K562 (cell line): Measurements from ENCODE around the gene SDS. TPM values are rescaled to one million over a fixed set of nuclear protein-coding genes. Genes with fewer than 3 reads are reported as not detected.

Experiments
- ATAC-seq: fragments of 200-7000 bp; cut with Tn5 transposase; 3 replicates; pipeline ENCODE4 v1.9.1; 2020; ENCODE audit warnings: moderate library complexity
- BruUV-seq: library from RNA; stranded (reverse); fragments of 400-500 nt; replicated peaks from 2 replicates; lab custom pipeline; 2021; lab: Mats Ljungman, UMichigan
- CTCF ChIA-PET: fragments of 300-600 bp; formaldehyde crosslinking; extraction: SDS; loops from one replicate; lab custom pipeline; 2021; ENCODE audit warnings: low intra/inter-chr PET ratio; lab: Yijun Ruan, JAX
- POLR2A ChIA-PET: fragments of 300-600, 350-650 bp; sonication (Branson Sonifier 250); formaldehyde crosslinking; extraction: SDS; loops from one replicate; lab custom pipeline; 2021; ENCODE audit warnings: antibody characterized with exemption, inconsistent platforms; lab: Yijun Ruan, JAX
- DNase-seq, 4 experiments: peaks; one replicate each; pipeline versions ENCODE4 v3.0.0 to v3.0.0-alpha.2; 2011 to 2018; ENCODE audit warnings: low spot score in 3 of 4, mixed read lengths in 3 of 4; ENCODE audit errors: extremely low read depth in 1 of 4
- FAIRE-seq: peaks from 2 replicates; lab custom pipeline; 2011; peaks lifted over from hg19 to GRCh38; lab: Jason Lieb, UNC
- H2AFZ ChIP-seq: 2 replicates; pipeline ENCODE4 v1.6.0; 2011; ENCODE audit warnings: low read depth, low read length, control low read depth, inconsistent platforms
- H3K27ac ChIP-seq: fragments of 200-600 bp; 3 replicates; pipeline ENCODE4 v1.8.0; 2011; ENCODE audit warnings: low read depth, mild to moderate bottlenecking, control low read depth, inconsistent platforms, low read length, moderate library complexity, mixed read lengths; ENCODE audit errors: extremely low read depth
- H3K27me3 ChIP-seq, 2 experiments: fragments of 300-600 bp in 1 of 2; 2 replicates in 1 of 2; 3 replicates in 1 of 2; pipeline versions ENCODE4 v1.6.0 to v1.8.0; 2011; ENCODE audit warnings: inconsistent platforms in 2 of 2, low read length in 2 of 2, mild to moderate bottlenecking in 1 of 2, mixed read lengths in 1 of 2, moderate library complexity in 1 of 2; ENCODE audit not compliant: control insufficient read depth in 2 of 2, insufficient read depth in 2 of 2
- H3K36me3 ChIP-seq: fragments of 300-600 bp; 3 replicates; pipeline ENCODE4 v1.8.0; 2011; ENCODE audit warnings: mild to moderate bottlenecking, low read length, inconsistent platforms; ENCODE audit not compliant: control insufficient read depth, insufficient read depth
- H3K4me1 ChIP-seq, 2 experiments: fragments of 200-600 bp in 1 of 2; replicated peaks in 1 of 2; 2 replicates in 1 of 2; 3 replicates in 1 of 2; pipeline versions ENCODE4 v1.5.1 to v1.8.0; 2011; ENCODE audit warnings: inconsistent platforms in 2 of 2, low read length in 2 of 2, mild to moderate bottlenecking in 1 of 2, mixed read lengths in 1 of 2, moderate library complexity in 1 of 2; ENCODE audit not compliant: control insufficient read depth in 2 of 2, insufficient read depth in 2 of 2
- H3K4me2 ChIP-seq: 2 replicates; pipeline ENCODE4 v1.6.1; 2011; ENCODE audit warnings: low read length, control low read depth, inconsistent platforms, mixed read lengths; ENCODE audit not compliant: insufficient read depth
- H3K4me3 ChIP-seq: fragments of 200-600 bp; sonication (generic), shearing (Covaris generic); 2 replicates; pipeline ENCODE4 v1.5.1; 2016; ENCODE audit warnings: control low read depth, inconsistent platforms
- H3K79me2 ChIP-seq: fragments of 200-600 bp; 3 replicates; pipeline ENCODE4 v1.8.0; 2011; ENCODE audit warnings: low read length, inconsistent platforms; ENCODE audit not compliant: control insufficient read depth, insufficient read depth
- H3K9ac ChIP-seq, 2 experiments: 2 replicates each; pipeline versions ENCODE4 v1.6.0 to v1.6.1; 2011; ENCODE audit warnings: low read depth in 2 of 2, low read length in 2 of 2, control low read depth in 1 of 2, inconsistent platforms in 1 of 2, mild to moderate bottlenecking in 1 of 2, mixed read lengths in 1 of 2; ENCODE audit not compliant: insufficient read depth in 1 of 2
- H3K9me1 ChIP-seq: one replicate; pipeline ENCODE4 v1.6.0; 2011; ENCODE audit warnings: inconsistent platforms, mild to moderate bottlenecking, low read length, moderate library complexity; ENCODE audit not compliant: control insufficient read depth, insufficient read depth
- H3K9me3 ChIP-seq: replicated peaks from 2 replicates; pipeline ENCODE4 v1.5.1; 2011; ENCODE audit warnings: low read depth, low read length, inconsistent platforms; ENCODE audit not compliant: control insufficient read depth, insufficient read depth
- H4K20me1 ChIP-seq: replicated peaks from 2 replicates; pipeline ENCODE4 v1.6.1; 2011; ENCODE audit warnings: low read length, inconsistent platforms, mixed read lengths; ENCODE audit not compliant: control insufficient read depth, insufficient read depth
- BHLHE40 ChIP-seq: IDR thresholded peaks from 2 replicates; pipeline ENCODE4 v1.6.1; 2011; ENCODE audit warnings: low read length, improper control_type of control experiment
- CBX8 ChIP-seq: fragments of 200-600 bp; sonication (generic); IDR thresholded peaks from 2 replicates; pipeline ENCODE4 v1.6.1; 2012; ENCODE audit warnings: borderline replicate concordance, mixed run types, low read depth, mild to moderate bottlenecking, moderate library complexity, mixed read lengths, low read length, control low read depth, inconsistent platforms; ENCODE audit not compliant: poor library complexity, severe bottlenecking; ENCODE audit errors: extremely low read depth
- CTBP1 ChIP-seq: fragments of 450-650 bp; IDR thresholded peaks from 2 replicates; pipeline ENCODE4 v1.6.1; 2016; ENCODE audit warnings: borderline replicate concordance
- CTCF ChIP-seq, 3 experiments: IDR thresholded peaks in 2 of 3; conservative IDR thresholded peaks in 1 of 3; 2 replicates each; pipeline ENCODE4 v1.5.1; 2011 to 2012; ENCODE audit warnings: low read length in 3 of 3, mild to moderate bottlenecking in 3 of 3, control low read depth in 2 of 3, improper control_type of control experiment in 1 of 3, inconsistent platforms in 1 of 3, low read depth in 1 of 3, mixed read lengths in 1 of 3, moderate library complexity in 1 of 3; ENCODE audit not compliant: insufficient read depth in 2 of 3
- HCFC1 ChIP-seq: IDR thresholded peaks from 2 replicates; pipeline ENCODE4 v1.6.1; 2012; ENCODE audit warnings: low read depth, low read length, improper control_type of control experiment
- PRDM10 ChIP-seq: fragments of 450-650 bp; IDR thresholded peaks from 2 replicates; pipeline ENCODE4 v1.6.1; 2018; ENCODE audit not compliant: partially characterized antibody
- RCOR1 ChIP-seq, 2 experiments: IDR thresholded peaks; 2 replicates each; pipeline ENCODE4 v1.6.1; 2012; ENCODE audit warnings: low read depth in 2 of 2, low read length in 2 of 2, borderline replicate concordance in 1 of 2, improper control_type of control experiment in 1 of 2
- SMC3 ChIP-seq: conservative IDR thresholded peaks from 2 replicates; pipeline ENCODE4 v1.6.1; 2011; ENCODE audit warnings: low read depth, low read length, improper control_type of control experiment; ENCODE audit not compliant: insufficient read depth
- THRA ChIP-seq: fragments of 450-650 bp; IDR thresholded peaks from 2 replicates; pipeline ENCODE4 v1.6.1; 2017; ENCODE audit warnings: mild to moderate bottlenecking, moderate library complexity
- ZBTB26 ChIP-seq: fragments of 450-650 bp; formaldehyde crosslinking; IDR thresholded peaks from 2 replicates; pipeline ENCODE4 v1.4.0; 2022; ENCODE audit warnings: missing genetic modification characterization
- ZNF134 ChIP-seq: fragments of 250-450 bp; sonication (Bioruptor Pico); conservative IDR thresholded peaks from 2 replicates; pipeline ENCODE4 v1.4.0; 2020
- ZNF695 ChIP-seq: fragments of 450-650 bp; formaldehyde crosslinking; IDR thresholded peaks from 2 replicates; pipeline ENCODE4 v1.4.0; 2020; ENCODE audit warnings: mild to moderate bottlenecking, moderate library complexity
- WGBS: fragments of 100-300 bp; shearing (Covaris generic); methylation state at CpG from one replicate; pipeline ENCODE4 v1.1.6; 2016; ENCODE audit warnings: low coverage, mixed read lengths; ENCODE audit not compliant: insufficient coverage; ENCODE audit errors: missing lambda C conversion rate; 5-methylcytosine and 5-hydroxymethylcytosine counted together
- in situ Hi-C: fragments of 300-500 bp; cut with MboI; formaldehyde crosslinking; loops from 4 replicates; pipeline ENCODE4 v1.15.0; 2018; ENCODE audit warnings: inconsistent platforms, mixed read lengths
- intact Hi-C: fragments of 100-400 bp; cut with micrococcal nuclease; formaldehyde crosslinking; loops from 2 replicates; pipeline ENCODE4 v1.14.2; 2022
- polyA plus RNA-seq, 8 experiments: library from polyadenylated mRNA; depleted of rRNA in 4 of 8; stranded (reverse) in 5 of 8; unstranded in 3 of 8; fragments of >200 nt; fragmentation: Nextera tagmentation in 2 of 8; fragmentation: Illumina TruSeq in 1 of 8; extraction: Ambion mirVana in 2 of 8; extraction: Trizol in 1 of 8; gene quantifications; 2 replicates each; pipeline versions ENCODE4 v1.2.1 to v1.2.3, GENCODE V29; 2011 to 2014; ENCODE audit warnings: inconsistent platforms in 1 of 8, missing spikeins in 1 of 8
- total RNA-seq, 7 experiments: library from RNA; depleted of rRNA in 6 of 7; stranded (reverse); fragments of >200 nt in 6 of 7; fragmentation: Illumina TruSeq in 2 of 7; extraction: Trizol in 2 of 7; gene quantifications; 2 replicates each; pipeline versions ENCODE4 v1.2.1 to v1.2.3, GENCODE V29; 2011 to 2021; ENCODE audit warnings: low replicate concordance in 1 of 7

SDS gene
- total and polyA plus RNA-seq, 9 of the 15 experiments (the other 6 are each of a cell fraction or from before 2014, with no cell fraction given) = 0.07 to 1.1 (median 0.12) TPM; not detected in 1

GRCh38 chr12:113439606-113440030 is 35.9 kb upstream of the SDS start:
- H3K4me2 ChIP-seq = no peak overlapping the region
- intact Hi-C loops = loop anchor here (1.0 kb wide), 1 partner anchor 473 kb away; no protein-coding TSS in a partner anchor
- no peak for TF ChIP-seq CBX8
- TF ChIP-seq SMC3 = peak; percentile 79
- TF ChIP-seq THRA = no peak
- no peak for TF ChIP-seq ZNF695
- no peak for TF ChIP-seq ZBTB26 (CRISPR knock-in tag)
- TF ChIP-seq CTBP1 = peak; percentile 35; the same call in 1 of the 2 replicates
- TF ChIP-seq CTCF (IDR thresholded peaks at IDR 0.05 in 2 of 3, conservative IDR thresholded peaks at IDR 0.05 in 1 of 3; ENCODE audit: insufficient read depth in 2 of 3, low read depth in 1 of 3, low read length in 3 of 3) = peak; percentile 70 to 85 (median 85)
- TF ChIP-seq HCFC1 = peak; percentile 13; the same call in 1 of the 2 replicates
- no peak for TF ChIP-seq PRDM10
- no peak for TF ChIP-seq ZNF134 (CRISPR knock-in tag)
- TF ChIP-seq RCOR1 (IDR thresholded peaks at IDR 0.05; ENCODE audit: borderline replicate concordance in 1 of 2, low read depth in 2 of 2, low read length in 2 of 2) = peak in 1 of 2 experiments; percentile 47; a peak in 1 of 4 replicates
- 0 out of 2 replicates have a peak, but pooled peaks have one; percentile 10 for TF ChIP-seq BHLHE40

More at GRCh38 chr12:113439606-113440030, 35.9 kb upstream of the SDS start:
- H3K27me3 ChIP-seq = peaks cover 6 to 25% of the 10 kb centered on the region in 2 experiments; a peak in 3 of 5 replicates
- no peaks in the 10 kb centered on the region for H3K9me3 ChIP-seq
- no peaks in the 10 kb centered on the region for H4K20me1 ChIP-seq
- ATAC-seq = peak; percentile 86
- H3K27ac ChIP-seq = no peak overlapping the region
- POLR2A ChIA-PET = no interaction called here
- CTCF ChIA-PET = interaction anchor here (1.5 to 1.7 kb wide), 2 partner anchors 9 to 473 kb away, joined by 4 to 9 read pairs; no protein-coding TSS in a partner anchor
- no TSS peak for BruUV-seq
- peak; percentile 58 to 77 (median 72) for DNase-seq
- H3K4me3 ChIP-seq = no peak overlapping the region
- no peaks in the 10 kb centered on the region for H3K9me1 ChIP-seq
- no peak overlapping the region for H2AFZ ChIP-seq
- WGBS = 6% methylated on average over 8 of the region's 8 CpGs
- no peaks in the 10 kb centered on the region for H3K79me2 ChIP-seq
- H3K9ac ChIP-seq = no peak overlapping the region
- in situ Hi-C loops = loop anchor here (5.0 kb wide), 1 partner anchor 473 kb away; no protein-coding TSS in a partner anchor
- H3K36me3 ChIP-seq = no peaks in the 10 kb centered on the region
- peaks cover 5 to 8% of the 10 kb centered on the region in 2 experiments; a peak in 3 of 5 replicates for H3K4me1 ChIP-seq
- FAIRE-seq = peak; percentile 87
